ENCODE measurements around the gene C1orf87.
"Not testable (repeated sequence)": the region's sequence is repeated elsewhere in the genome, so short reads cannot be mapped to it uniquely, and the experiment has no call there.

C1orf87 gene

GRCh38 chr1:59992040-59992820 is 81.3 kb downstream of the C1orf87 start:
- no peak for DNase-seq

DNA sequence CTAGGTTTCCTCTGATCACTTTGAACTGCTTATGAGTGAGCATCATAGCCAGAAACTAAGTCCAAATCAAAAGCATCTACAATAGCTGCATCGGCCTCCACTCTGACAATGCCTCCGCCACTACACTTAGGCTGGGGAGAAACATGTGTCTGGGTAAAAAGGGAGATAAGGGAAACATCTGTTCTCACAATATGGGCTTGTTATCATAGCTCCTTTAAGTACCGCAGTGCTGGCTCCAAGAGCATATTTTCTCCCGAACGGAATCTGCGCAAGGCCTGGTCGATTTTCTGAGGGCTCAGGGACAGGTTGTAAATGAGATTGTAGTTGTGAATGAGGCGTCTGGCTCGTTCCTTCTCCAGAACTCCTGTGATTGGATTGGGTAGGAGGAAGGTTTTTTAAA is 83.1 kb downstream of the C1orf87 start:
- no peak for DNase-seq

DNA sequence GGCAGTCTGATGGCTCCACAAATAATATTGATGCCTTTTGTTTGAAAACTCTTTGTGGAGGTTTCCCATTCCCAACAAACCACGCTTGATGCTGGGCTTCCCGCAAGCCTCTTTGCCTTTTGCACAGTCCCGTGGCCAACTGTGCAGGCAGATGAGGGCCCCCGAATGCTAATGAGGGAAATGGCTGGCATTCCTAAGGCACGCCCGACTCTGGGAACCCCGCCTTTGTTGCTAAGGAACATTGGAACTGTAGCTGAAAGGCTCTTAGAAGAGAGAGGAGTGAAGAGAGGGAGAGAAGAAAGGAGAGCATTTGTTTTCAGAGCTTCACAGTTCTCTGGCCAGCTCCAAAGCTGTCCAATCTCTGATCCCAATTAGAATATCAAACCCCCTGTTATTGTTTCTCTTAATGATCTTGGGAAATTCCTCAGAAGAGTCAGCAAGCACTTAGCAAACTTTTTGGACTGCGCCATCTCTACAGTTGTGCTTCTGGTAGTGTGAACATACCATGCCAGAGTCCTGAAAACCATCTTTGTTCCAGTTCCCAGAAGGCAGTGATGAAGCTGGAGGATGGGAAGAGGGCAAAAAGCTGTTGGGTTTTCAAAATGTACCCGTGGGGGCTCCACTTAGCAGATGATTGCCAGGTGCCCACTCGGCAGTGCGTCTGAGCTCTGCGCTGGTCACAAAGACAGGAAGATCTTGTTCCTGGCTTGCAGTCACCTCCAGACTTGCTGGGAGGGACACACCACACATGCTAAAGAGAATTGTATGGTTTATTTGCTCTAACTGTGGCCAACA is 86.9 kb downstream of the C1orf87 start:
- DNase-seq, result no peak

DNA sequence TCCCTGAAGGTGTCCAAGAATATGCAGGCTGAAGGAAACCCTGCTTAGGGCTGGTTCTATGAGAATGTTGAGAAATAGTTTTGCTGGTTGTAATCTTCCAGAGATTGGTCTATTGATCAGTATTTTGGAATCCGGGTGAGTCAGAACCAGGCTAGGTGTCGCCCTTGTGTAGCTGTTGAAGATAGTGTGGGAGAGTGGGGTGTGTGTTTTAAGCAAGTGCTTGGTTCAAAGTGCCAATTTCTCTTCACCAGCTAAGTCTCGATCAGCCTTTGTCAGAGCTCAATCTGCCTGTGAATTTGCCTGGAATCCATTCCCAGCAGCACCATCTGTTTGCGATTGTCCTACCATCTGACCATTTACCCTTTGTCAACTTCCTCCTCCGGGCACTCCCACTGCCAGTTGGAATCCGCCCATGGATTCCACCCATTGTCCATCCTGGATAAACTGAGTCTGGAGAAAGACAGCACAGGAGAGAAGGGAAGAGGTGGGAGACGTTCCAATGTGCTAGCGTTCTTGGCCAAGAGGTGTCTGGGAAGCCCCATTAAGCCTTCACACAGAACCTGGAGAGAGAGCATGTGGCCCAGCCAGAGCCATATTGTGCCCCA is 87.6 kb downstream of the C1orf87 start:
- DNase-seq, result no peak

GRCh38 chr1:59979666-59980065 is 93.9 kb downstream of the C1orf87 start:
- no peak for DNase-seq

- DNase-seq, result no peak
Observed at GRCh38 chr1:59978511-59978910, 95.1 kb downstream of the C1orf87 start.

DNA sequence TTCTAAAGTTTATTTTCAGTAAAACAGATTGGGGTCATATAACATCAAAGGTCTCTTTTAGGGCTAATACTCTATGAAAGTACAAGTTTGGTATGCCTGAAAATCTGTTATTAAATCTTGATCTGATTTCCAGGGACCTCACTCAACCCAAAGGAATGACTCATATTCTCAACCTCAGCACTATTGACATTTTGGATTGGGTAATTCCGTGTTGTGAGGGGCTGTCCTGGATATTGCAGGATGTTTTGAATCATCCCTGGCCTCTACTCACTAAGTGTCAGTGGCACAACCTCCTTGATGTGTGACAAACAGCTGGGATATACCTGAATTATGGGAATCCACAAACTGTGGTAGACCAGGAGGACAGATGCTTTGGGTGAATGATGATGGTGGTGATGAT is 95.5 kb downstream of the C1orf87 start:
- DNase-seq, result no peak

DNA sequence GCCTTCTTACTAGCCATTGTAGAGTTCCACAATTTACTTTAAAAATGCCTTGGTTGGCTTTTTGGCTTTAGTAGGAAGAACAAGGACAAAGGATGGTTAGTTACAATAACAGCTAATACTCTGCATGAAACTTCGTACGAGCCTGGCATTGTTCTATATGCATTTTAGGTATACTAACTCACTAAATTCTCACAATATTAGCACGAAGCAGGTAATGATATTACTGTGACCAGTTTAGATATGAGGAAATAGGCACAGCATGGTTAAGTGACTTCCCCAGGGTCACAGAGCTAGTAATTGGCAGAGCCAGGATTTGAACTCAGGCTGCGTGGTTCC is 96.5 kb downstream of the C1orf87 start:
- no peak for DNase-seq

- peak; percentile 76 for DNase-seq
Observed at GRCh38 chr1:59976194-59977074, 97.1 kb downstream of the C1orf87 start.

DNA sequence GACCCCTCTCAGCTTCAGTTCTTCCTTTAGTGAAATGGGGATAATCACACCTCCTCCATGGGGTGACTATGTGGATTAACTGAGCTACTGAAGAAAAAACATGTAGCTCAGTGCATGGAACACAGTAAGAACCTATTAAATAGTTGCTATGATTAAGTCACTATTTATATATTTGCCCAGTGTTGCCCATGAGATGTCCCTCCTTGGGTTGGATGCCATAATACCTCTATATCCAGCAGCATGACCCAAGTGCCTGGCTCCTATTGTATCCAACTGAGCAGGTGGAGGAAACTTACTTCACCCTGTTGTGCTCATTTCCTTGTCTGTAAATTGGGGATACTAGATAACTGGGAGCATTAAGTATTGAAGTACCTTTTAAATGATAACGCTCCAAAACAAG is 99.9 kb downstream of the C1orf87 start:
- DNase-seq, result no peak

GRCh38 chr1:59972216-59972927 is 101.2 kb downstream of the C1orf87 start:
- no peak for DNase-seq

GRCh38 chr1:59971464-59971911 is 102.1 kb downstream of the C1orf87 start:
- peak; percentile 76 for DNase-seq

- not testable (repeated sequence) for DNase-seq
Observed at GRCh38 chr1:59969542-59970175, 103.9 kb downstream of the C1orf87 start.

- not testable (repeated sequence) for DNase-seq
Observed at GRCh38 chr1:59968746-59969145, 104.8 kb downstream of the C1orf87 start.

DNA sequence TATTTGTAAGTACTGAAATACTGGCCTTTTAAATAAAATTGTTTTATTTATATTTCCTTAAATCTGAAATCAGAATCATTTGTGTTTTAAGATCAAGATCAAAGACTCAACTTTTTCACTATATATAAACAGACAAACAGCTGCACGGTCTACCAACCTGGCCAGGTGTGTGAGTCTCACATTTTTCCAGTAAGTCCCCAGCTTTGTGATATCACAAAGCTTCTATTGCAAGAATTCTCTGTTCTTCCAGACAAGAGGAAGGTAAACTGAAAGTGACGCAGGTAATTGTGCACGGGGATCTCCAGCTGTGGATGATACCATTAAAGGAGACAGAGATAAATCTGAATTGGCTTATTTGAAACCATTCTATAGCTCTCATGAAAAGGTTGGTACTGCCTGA is 105.8 kb downstream of the C1orf87 start:
- DNase-seq, result no peak

DNA sequence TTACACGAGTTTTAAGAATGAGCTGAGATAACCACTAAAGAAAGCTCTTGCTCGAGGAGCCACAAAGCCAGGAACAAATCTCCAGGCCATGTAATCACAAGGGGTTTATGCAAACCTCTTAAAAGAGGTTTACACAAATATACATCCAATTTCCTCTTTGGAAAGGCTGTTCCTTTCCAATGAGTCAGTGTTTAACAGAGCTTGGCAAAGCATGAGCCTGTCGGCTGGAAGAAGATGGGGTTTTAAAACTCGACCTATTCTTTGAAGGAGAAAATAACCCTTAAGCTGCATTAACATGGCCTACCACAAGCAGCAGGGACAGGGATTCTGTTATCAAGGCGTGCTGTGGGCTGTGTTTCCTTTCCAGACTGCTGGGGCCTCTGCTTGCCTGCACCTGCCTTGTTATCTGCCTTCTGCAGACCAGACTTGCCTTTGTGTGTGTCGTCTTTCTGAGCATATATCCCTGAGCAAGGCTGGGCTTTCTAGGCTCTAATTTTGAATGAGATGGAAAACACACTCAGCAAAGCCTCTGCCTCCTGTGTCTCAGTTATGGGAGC is 106.4 kb downstream of the C1orf87 start:
- no peak for DNase-seq

DNA sequence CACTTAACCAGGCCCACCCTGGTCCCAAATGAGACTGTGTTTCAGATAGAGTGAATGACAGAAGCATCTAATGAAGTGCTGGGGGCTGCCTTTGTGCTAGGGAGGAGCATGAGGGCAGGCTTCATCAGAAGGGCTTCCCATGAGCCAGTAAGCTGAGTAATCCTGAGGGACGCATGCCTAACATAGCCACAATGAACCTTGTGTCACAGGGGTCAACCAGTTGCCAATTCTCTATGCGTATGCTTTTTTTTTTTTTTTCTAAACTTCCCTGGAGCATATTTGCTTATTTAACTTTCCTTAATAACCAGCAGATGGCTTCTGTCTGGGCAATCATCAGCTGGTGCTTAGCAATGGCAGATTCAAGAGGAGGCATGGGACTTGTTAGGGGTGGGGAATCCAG is 121.5 kb downstream of the C1orf87 start:
- no peak for DNase-seq

- DNase-seq, result no peak
Observed at GRCh38 chr1:59949648-59950047, 123.9 kb downstream of the C1orf87 start.

GRCh38 chr1:59948990-59949389 is 124.6 kb downstream of the C1orf87 start:
- DNase-seq, result no peak

- DNase-seq, result peak; percentile 73
Observed at GRCh38 chr1:59947047-59947938, 126.3 kb downstream of the C1orf87 start.
